DMS 273 treated with DMSO at 0.1 percent for 48 hours (cell line): ENCODE results near the gene UBE2J2.
A peak's percentile ranks its signal among the peaks of the same experiment; 100 is the strongest.

Source experiments
- DNase-seq: peaks from one replicate; lab custom pipeline; 2025; lab: John Stamatoyannopoulos, UW

UBE2J2 gene

DNA sequence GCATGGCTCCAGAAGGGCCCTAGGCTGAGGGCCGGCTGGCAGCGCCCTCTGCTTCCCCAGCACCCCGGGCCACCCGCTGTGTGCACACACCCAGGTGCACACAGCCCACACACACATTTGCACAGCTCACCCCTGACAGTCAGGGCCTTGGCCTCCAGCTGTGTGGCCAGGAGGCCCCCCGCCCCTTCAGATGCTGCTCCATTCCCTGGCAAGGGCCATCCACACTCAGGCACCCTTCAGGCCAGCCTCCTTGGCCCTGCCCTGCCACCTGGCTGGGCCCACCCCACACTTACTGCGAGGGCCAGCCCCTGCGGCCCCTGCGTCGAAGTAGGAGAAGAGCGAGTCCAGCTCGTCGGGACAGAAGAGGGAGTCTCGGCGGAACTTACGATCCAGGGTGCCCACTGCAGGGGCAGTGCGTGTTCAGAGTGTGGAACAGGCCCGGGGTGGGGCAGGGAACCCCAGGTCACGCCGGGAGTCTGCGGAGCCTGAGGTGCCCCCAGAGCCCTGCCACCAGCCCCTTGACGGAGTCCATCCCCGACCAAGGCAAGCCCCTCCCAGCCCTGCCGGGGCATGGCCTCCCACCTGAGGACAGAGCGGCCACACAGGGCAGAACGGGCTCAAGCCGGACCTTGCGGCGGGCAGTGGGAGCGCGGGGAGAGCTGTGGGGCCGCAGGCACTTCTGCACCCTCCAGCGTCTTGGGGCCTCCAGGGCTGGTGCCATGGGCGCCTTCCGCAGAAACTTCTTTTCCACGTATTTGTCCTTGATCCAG is 21.7 kb upstream of the UBE2J2 start:
- no peak for DNase-seq

DNA sequence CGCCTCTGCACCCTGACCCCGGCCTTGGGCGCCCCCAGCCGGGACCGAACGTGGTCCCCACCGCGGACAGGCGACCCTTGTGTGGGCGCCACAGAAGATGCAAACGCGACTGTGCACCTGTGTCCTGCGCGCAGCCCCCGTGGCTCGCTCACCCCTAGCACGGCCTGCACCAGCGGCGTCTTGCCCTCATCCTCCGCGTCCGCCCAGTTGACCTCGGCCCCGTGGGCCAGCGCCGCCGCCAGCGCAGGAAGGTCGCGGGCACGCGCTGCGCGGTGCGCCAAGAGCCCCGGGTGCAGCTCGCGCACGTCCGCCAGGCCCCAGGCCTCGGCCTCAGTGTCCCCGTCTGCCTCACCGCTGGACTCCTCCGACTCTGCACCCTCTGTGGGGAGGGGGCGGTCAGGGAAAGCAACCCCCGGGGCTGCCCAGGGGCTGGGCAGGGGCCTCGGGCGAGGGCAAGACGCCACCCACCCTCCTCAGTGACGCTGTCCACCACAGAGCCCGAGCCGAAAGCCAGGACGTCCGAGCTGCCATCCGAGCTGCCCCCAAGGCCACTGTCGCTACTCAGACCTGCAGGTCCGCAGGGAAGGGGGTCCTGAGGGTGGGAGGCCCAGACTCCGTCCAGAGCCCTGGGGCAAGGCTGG is 20.7 kb upstream of the UBE2J2 start:
- no peak for DNase-seq

DNA sequence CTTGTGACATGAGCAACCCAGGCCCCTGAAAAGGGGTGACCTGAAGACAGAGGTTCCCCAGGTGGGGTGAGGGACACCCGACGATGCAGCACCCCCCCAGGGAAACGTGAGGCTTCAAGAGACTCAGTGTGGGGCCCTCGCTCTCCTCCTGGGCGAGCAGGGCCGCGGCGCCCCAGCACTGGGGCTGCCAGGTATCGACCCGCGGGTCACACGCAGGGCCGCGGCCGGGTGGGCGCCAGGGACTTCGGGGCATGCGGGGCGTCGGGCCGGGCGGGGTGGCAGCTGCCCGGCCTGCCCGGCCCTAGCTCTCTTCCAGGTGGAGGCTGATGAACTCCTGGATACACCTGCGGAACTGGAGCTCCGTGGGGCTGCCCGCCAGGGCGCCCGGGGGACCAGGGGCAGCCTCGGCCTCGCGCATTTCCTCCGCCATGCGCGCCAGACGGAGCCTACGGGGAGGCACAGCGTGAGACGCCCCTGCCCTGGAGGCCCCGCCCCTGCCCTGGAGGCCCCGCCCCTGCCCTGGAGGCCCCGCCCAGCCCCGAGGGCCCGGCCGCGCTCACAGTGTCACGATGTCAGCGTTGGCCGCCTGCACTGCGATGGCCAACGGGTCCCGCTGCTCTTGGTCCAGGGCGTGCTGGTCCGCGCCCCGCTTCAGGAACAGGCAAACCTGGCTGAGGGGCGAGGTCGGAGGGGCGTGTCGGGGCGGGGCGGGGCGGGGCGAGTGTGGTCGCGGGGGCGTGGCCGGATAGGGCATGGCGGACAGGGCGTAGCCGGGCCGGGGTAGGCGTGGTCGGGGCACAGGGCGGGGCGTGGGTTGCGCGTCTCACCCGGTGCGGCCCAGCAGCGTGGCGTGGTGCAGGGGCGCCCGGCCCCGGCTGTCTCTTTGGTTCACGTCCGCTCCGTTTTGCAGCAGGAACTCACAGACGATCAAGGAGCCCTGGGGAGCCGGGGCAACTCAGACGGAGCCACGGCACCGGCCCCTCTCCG is 19.9 kb upstream of the UBE2J2 start:
- DNase-seq = no peak

DNA sequence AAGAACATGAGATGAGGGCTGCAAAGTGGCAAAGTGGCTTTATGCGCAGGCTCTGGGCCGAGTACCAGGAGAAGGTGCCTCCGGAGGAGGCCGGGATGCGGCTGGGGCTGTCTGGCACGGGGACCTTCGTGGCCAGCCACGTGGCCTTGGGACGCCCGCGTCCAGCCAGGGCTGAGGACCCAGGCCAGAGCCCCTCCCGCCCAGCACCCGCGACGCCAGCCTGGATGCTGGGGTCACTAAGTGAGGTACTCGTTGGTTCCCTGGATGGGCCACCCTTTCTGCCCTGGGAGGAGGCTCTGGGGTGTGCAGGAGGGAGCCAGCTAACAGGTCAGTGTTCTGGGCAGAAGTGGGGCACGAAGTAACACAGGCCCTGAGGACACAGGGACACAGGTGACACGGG is 19.2 kb upstream of the UBE2J2 start:
- DNase-seq = no peak

DNA sequence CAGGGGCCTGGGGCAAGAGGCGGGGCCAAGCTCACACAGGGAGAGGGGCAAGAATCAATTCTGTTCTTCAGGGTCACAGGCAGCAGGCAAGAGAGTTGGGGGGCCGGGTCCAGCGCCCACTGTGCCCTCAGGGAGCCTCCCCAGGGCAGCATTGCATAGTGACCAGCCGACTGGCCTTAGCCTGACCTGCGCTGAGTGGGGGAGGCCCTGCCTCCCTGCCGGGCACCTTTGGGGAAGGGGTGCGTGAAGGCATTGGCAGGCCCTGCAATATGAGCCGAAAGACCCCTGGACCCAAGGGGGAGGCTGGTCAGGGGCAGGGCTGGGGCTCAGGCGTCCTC is 18.8 kb upstream of the UBE2J2 start:
- no peak for DNase-seq

DNA sequence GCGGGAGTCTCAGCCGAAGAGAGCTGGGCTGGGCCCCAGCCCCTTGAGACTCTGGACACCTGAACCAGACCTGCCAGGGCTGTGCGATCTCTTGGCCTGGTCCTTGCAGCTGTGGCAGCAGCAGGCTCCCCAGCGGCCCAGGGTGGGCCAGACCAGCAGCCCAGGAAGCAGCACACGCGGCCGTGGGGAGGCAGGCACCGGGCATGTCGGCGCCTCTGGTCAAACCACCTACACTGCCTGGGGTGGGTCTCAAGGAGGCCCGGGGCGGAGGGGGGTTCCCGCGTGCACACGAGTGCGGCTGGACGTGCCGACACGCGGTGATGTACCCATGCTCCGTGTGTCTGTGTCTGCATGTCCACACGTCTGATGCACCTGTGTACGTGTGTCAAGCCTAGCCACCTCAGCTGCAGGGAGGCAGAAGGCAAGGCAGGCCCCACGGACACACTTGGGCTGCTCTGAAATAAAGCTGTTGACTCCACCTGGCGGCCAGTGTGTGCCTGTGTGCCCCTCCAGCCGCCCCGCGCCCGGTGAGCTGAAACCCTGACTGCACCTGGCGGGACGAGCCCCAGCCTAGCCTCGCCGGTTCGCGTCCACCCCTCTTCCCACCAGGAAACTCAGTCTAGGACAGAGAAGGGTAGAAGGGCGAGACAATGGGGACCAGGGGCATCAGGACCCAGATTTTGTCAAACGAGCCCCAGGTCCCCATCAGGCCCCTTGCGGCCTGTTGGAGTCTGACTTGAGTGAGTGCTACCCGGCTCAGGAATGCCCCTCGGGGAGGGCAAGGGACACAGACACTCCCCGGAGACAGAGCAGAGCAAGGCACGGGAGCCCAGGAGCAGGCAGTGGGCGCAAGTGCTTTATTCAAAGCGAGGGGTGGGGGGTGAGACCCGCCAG is 18.1 kb upstream of the UBE2J2 start:
- peak; percentile 44 for DNase-seq

DNA sequence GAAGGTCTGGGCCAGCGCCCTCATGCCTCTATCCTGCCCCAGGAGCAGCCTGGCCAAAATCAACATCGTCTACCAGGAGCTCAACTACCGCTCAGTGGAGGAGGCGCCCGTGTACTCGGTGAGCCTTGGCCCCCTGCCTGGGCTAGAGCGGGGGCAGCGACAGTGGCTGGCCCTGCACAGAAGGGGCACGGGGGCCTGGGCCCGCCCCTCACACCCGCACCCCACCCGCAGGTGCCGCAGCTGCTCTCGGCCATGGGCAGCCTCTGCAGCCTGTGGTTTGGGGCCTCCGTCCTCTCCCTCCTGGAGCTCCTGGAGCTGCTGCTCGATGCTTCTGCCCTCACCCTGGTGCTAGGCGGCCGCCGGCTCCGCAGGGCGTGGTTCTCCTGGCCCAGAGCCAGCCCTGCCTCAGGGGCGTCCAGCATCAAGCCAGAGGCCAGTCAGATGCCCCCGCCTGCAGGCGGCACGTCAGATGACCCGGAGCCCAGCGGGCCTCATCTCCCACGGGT is 17.4 kb upstream of the UBE2J2 start:
- no peak for DNase-seq

DNA sequence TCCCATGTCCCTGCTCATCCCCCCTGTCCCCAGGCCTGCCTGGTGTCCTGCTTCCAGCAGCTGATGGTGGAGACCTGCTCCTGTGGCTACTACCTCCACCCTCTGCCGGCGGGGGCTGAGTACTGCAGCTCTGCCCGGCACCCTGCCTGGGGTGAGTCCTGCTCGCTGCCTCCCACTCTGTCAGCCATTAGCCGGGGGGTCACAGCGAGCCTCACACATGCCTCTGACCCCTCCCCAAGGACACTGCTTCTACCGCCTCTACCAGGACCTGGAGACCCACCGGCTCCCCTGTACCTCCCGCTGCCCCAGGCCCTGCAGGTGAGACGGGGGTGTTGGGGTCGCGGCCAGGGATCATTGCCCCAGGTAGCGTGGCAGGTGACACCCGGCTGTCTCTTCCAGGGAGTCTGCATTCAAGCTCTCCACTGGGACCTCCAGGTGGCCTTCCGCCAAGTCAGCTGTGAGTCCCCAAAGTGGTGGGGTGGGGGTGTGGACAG is 16.6 kb upstream of the UBE2J2 start:
- no peak for DNase-seq

DNA sequence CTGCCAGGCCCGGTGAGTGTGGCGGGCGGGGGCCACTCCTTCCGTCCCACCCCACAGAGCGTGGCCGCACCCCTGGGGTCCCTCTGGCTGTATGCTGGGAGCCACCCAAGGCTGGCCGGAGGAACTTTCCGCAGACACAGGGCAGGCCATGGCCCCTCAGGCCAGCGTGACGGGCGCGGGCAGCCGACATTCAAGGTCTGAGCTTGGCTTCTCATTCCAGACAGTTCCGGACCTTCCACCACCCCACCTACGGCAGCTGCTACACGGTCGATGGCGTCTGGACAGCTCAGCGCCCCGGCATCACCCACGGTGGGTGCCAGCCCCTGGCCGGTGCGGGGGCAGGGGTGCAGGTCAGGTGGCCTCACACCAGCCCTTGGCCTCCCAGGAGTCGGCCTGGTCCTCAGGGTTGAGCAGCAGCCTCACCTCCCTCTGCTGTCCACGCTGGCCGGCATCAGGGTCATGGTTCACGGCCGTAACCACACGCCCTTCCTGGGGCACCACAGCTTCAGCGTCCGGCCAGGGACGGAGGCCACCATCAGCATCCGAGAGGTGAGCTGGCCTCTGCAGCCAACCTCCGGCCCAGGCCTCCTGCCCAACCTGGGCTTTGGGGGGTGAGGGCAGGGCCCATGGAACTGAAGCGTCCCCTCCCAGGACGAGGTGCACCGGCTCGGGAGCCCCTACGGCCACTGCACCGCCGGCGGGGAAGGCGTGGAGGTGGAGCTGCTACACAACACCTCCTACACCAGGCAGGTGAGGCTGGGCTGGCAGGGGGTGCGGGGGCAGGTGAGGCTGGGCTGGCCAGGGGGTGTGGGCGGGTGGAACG is 13.8 kb upstream of the UBE2J2 start:
- DNase-seq = no peak

DNA sequence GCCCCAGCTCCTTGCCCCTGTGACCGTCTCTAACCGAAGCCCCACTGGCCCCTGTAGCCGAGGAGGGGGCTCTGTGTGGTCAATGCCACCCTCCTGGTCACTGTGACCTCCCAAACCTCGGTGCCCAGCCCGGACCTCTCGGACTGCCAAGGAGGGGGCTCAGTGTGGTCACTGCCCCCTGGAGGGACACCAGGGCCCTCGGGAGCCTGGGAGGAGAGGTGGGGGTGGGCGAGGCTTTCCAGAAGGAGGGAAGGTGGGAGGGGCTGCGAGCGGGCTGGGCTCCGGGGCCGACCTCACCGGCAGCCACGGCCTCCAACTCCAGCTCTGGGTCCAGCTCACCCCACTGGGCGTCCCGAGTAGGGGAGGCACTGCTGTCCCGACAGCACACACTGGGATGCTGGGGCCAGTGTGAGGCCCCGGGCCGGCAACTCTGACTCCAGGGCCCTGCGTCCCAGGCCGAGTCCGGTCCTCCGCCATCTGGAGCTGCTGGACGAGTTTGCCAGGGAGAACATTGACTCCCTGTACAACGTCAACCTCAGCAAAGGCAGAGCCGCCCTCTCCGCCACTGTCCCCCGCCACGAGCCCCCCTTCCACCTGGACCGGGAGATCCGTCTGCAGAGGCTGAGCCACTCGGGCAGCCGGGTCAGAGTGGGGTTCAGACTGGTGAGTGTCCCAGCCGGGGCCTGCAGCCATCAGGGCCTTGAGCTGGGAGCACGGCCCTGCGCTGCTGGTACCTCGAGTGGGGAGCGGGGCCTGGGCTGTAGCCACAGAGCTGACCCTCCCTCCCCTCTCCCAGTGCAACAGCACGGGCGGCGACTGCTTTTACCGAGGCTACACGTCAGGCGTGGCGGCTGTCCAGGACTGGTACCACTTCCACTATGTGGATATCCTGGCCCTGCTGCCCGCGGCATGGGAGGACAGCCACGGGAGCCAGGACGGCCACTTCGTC is 12.9 kb upstream of the UBE2J2 start:
- no peak for DNase-seq

DNA sequence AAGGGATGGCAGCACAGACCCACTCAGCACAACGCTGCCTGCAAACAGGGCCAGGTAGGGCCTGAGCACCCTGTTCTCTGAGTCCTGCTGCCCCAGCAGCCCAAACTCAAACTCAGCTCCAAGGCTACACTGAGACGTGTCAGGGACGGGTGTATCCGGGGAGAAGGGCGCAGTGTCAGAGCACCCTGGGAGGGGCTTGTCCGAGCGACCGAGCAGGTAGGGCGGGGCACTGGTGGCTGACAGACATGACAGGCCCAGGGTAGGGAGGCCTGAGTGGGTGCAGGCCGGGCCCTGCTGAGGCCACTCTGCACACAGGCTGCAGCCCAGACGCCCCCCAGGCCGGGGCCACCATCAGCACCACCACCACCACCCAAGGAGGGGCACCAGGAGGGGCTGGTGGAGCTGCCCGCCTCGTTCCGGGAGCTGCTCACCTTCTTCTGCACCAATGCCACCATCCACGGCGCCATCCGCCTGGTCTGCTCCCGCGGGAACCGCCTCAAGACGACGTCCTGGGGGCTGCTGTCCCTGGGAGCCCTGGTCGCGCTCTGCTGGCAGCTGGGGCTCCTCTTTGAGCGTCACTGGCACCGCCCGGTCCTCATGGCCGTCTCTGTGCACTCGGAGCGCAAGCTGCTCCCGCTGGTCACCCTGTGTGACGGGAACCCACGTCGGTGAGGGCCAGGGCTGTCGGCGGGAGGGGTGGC is 12.1 kb upstream of the UBE2J2 start:
- DNase-seq = no peak

DNA sequence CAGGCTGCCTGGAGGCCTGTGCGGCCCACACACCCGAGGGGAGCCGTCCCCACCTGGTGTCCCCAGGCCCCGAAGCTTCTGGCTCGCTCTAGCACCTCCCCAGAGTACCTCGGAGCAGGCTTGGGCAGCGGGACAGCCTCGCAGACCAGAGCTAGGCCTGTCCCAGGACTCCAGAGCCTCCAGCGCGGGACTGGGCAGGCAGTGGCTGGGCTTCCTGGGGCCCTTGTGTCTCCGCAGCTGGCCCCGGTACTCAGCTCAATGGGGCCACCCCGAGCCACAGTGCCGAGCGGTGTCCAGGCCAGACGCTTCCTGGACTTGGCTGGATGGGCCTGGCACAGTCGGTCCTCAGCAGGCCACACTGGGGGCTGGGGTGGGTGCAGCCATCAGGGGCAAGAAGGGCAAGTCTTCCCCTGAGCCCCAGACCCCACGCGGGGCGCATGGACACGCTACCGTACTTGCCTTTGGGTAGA is 11.5 kb upstream of the UBE2J2 start:
- DNase-seq = no peak

DNA sequence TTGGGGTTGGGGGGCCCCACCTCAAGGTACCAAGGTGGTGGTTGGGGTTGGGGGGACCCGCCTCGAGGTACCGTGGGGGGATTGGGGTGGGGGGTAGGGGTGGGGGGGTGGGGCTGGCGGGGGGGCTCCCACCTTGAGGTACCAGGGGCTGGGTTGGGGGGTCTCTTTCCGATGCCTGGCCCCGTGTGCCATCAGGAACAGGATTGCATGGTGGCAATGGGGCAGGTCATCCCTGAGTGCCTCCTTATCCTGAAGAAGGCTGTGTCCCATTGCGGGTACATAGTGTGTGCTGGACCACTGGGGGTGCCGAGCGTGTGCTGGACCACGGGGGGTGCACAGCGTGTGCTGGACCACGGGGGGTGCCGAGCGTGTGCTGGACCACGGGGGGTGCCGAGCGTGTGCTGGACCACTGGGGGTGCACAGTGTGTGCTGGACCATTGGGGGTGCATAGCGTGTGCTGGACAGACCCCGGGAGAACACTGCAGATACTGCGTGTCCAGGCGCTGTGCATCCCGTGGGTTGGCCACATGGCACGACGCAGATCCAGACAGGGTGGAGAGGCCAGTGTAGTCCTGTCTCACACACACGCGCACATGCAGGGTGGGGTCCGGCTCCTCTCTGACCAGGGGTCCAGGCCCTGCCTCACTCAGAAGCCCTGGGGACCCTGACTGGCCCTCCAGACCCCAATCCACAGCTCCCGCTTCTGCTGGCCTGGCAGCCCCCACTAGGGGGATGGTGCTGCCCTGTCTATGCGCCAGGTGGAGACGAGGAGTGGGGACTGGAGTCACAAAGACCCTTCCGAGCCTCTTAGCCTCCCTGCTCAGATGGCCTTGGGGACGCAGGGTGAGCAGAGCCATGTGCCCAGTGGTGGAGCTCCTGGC is 10.8 kb upstream of the UBE2J2 start:
- DNase-seq = no peak

DNA sequence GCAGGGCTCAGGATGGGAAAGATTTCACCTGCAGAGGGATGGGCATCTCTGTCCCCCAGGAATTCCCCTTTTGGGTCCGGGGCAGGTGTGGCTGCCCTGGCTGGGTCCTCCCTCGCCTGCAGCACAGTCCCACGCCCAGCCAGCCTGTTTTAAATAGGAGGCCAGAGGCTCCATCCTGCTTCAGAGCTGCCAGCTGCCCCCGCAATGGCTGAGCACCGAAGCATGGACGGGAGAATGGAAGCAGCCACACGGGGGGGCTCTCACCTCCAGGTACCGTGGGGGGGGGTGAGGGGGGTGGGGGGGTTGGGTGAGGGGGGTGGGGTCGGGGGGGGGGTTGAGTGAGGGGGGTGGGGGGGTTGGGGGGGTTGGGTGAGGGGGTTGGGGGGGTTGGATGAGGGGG is 10.2 kb upstream of the UBE2J2 start:
- no peak for DNase-seq

DNA sequence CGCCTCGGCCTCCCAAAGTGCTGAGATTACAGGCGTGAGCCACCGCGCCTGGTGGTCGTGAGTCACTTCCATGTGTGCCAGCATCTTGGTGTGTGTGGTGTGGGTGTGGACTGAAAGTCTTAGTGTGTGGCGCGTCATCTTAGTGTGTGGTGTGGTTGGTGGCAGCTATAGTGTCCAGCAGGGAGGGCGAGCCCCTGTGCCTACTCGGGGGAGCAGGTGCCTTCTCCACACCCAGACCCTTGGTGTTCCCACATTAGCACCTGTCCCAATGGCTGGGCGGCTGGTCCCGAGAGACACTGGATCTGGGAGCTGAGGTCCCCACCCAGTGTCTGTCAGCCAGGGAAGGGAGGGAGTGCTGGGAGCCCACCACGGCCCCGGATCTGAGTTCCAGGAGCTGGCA is 9.3 kb upstream of the UBE2J2 start:
- no peak for DNase-seq

DNA sequence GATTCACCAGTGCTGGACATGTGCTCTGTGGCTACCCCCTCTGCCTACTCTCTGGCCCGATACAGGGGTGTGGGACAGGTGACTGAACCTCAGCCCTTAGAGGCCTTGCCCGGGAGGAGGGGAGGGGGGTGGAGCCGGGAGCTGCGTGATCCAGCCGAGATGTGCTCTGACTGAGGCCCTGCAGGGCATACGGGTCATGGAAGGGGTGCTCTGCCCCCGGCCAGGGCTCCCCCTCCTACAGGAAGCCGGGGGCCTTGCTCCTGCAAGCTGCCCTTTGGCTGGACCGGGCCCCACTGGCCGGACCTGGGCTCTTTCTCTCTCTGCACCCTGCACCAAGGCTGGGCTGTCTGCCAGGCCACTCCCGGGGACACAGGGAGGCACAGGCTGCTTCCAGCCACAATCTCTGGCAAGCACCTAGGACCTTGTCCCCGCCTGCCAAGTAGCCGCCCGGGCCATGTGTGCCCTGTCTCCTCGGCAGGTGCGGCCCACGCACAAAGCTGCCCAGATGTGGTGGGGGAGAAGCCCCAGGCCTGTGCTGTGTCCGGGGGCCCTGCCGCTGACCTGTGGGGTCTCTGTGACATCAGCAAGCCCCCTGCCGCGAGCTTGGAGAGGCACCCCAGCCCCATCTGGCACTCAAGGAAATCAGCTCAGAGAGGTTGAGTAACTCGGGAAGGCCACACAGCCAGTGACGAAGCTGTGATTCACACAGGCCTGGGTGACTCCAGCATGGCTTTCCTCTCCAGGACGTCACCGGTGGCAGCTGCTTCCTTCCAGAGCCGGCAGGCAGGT is 8.1 kb upstream of the UBE2J2 start:
- no peak for DNase-seq
